ENCODE results near the gene TMEM255B.
"Not testable (repeated sequence)": the region's sequence is repeated elsewhere in the genome, so short reads cannot be mapped to it uniquely, and the experiment has no call there.

TMEM255B gene

GRCh38 chr13:113815151-113816058, 56.4 kb downstream of the TMEM255B start:
- DNase-seq (ENCODE audit: low read depth in 2 of 3, low spot score in 1 of 3) = peak in 2 of 3 donors; percentile 15 to 60

GRCh38 chr13:113816254-113816929, 57.4 kb downstream of the TMEM255B start:
- no peak for DNase-seq (ENCODE audit: low read depth in 2 of 3, low spot score in 1 of 3)

- peak; percentile 78 to 86 (median 80) for DNase-seq (ENCODE audit: low read depth in 2 of 3, low spot score in 1 of 3)
Measured at GRCh38 chr13:113816946-113817859, 58.2 kb downstream of the TMEM255B start.

- no peak for DNase-seq (ENCODE audit: low read depth in 2 of 3, low spot score in 1 of 3)
Measured at GRCh38 chr13:113817860-113818691, 59.0 kb downstream of the TMEM255B start.

GRCh38 chr13:113818700-113819295, 59.8 kb downstream of the TMEM255B start:
- DNase-seq (ENCODE audit: low read depth in 2 of 3, low spot score in 1 of 3) = no peak

GRCh38 chr13:113819341-113819730, 60.3 kb downstream of the TMEM255B start:
- no peak for DNase-seq (ENCODE audit: low read depth in 2 of 3, low spot score in 1 of 3)

GRCh38 chr13:113819731-113820715, 61.0 kb downstream of the TMEM255B start:
- no peak for DNase-seq (ENCODE audit: low read depth in 2 of 3, low spot score in 1 of 3)

GRCh38 chr13:113820813-113821651, 62.0 kb downstream of the TMEM255B start:
- no peak for DNase-seq (ENCODE audit: low read depth in 2 of 3, low spot score in 1 of 3)

GRCh38 chr13:113821847-113822246, 62.8 kb downstream of the TMEM255B start:
- no peak for DNase-seq (ENCODE audit: low read depth in 2 of 3, low spot score in 1 of 3)

- no peak for DNase-seq (ENCODE audit: low read depth in 2 of 3, low spot score in 1 of 3)
Measured at GRCh38 chr13:113822266-113822665, 63.2 kb downstream of the TMEM255B start.

GRCh38 chr13:113822956-113823744, 64.1 kb downstream of the TMEM255B start:
- DNase-seq (ENCODE audit: low read depth in 2 of 3, low spot score in 1 of 3) = no peak

- DNase-seq (ENCODE audit: low read depth in 2 of 3, low spot score in 1 of 3) = no peak
Measured at GRCh38 chr13:113823771-113824170, 64.7 kb downstream of the TMEM255B start.

- no peak for DNase-seq (ENCODE audit: low read depth in 2 of 3, low spot score in 1 of 3)
Measured at GRCh38 chr13:113825841-113826240, 66.8 kb downstream of the TMEM255B start.

- DNase-seq (ENCODE audit: low read depth in 2 of 3, low spot score in 1 of 3) = not testable (repeated sequence)
Measured at GRCh38 chr13:113826446-113826845, 67.4 kb downstream of the TMEM255B start.

- no peak for DNase-seq (ENCODE audit: low read depth in 2 of 3, low spot score in 1 of 3)
Measured at GRCh38 chr13:113827021-113827420, 68.0 kb downstream of the TMEM255B start.

- DNase-seq (ENCODE audit: low read depth in 2 of 3, low spot score in 1 of 3) = no peak
Measured at GRCh38 chr13:113828282-113828825, 69.3 kb downstream of the TMEM255B start.

All from stimulated activated CD4-positive, alpha-beta T cell treated with anti-CD3 and anti-CD28 coated beads, Interleukin-12 subunit alpha, Interleukin-12 subunit beta, amount 100 ng/mL, for 48 hours (primary cell).